Measurements from ENCODE around the gene MED27. TPM values are rescaled to one million over a fixed set of nuclear protein-coding genes. Genes with fewer than 3 reads are reported as not detected.

Gene MED27
- total RNA-seq, 1 experiment from 2014 or later = 24.4 TPM

GRCh38 chr9:131937451-131937850 is 142.2 kb downstream of the MED27 start:
- Histone ChIP-seq H3K9me3 (ENCODE audit: control insufficient read depth, insufficient read depth, low read depth, low read length) (no peaks in the 10 kb centered on the region), H3K4me1 (ENCODE audit: control insufficient read depth, insufficient read depth, low read length) (no peaks in the 10 kb centered on the region), H3K36me3 (ENCODE audit: control insufficient read depth, insufficient read depth, low read length) (no peaks in the 10 kb centered on the region), H3K27me3 (ENCODE audit: control insufficient read depth, insufficient read depth, low read length) (no peaks in the 10 kb centered on the region), H3K27ac (ENCODE audit: low read length) (no peak overlapping the region), H3K4me3 (ENCODE audit: low read depth in 2 of 2, low read length in 2 of 2) (no peak overlapping the region)
- in situ Hi-C loops (cut with HindIII; ENCODE audit: low pct_unique_long_range_greater_than_20kb, low sequenced_read_pairs) (no loop called here), intact Hi-C loops (cut with micrococcal nuclease; ENCODE audit: unreplicated experiment) (no loop called here)
- TF ChIP-seq POLR2AphosphoS5 (IDR thresholded peaks at IDR 0.05; ENCODE audit: low read depth, low read length) (no peak), TCF7L2 (IDR thresholded peaks at IDR 0.05; ENCODE audit: low read depth, low read length) (no peak), SIN3A (IDR thresholded peaks at IDR 0.05; ENCODE audit: borderline replicate concordance, insufficient read depth, low read depth, low read length) (no peak), CTCF (IDR thresholded peaks at IDR 0.05) (no peak), REST (IDR thresholded peaks at IDR 0.05; ENCODE audit: insufficient read depth in 1 of 2, low read depth in 2 of 2, low read length in 1 of 2) (no peak)
- no TSS peak for BruUV-seq (replicated peaks)
- ATAC-seq (no peak), DNase-seq (ENCODE audit: low read depth, low spot score) (no peak)
- CTCF ChIA-PET = no interaction called here
- POLR2A ChIA-PET = no interaction called here

- intact Hi-C loops (cut with micrococcal nuclease; ENCODE audit: unreplicated experiment) (no loop called here), in situ Hi-C loops (cut with HindIII; ENCODE audit: low pct_unique_long_range_greater_than_20kb, low sequenced_read_pairs) (no loop called here)
- ATAC-seq (no peak), DNase-seq (ENCODE audit: low read depth, low spot score) (no peak)
- Histone ChIP-seq H3K27ac (ENCODE audit: low read length) (no peak overlapping the region), H3K9me3 (ENCODE audit: control insufficient read depth, insufficient read depth, low read depth, low read length) (no peaks in the 10 kb centered on the region), H3K4me1 (ENCODE audit: control insufficient read depth, insufficient read depth, low read length) (no peaks in the 10 kb centered on the region), H3K27me3 (ENCODE audit: control insufficient read depth, insufficient read depth, low read length) (no peaks in the 10 kb centered on the region), H3K4me3 (ENCODE audit: low read depth in 2 of 2, low read length in 2 of 2) (no peak overlapping the region), H3K36me3 (ENCODE audit: control insufficient read depth, insufficient read depth, low read length) (no peaks in the 10 kb centered on the region)
- TF ChIP-seq TCF7L2 (IDR thresholded peaks at IDR 0.05; ENCODE audit: low read depth, low read length) (no peak), REST (IDR thresholded peaks at IDR 0.05; ENCODE audit: insufficient read depth in 1 of 2, low read depth in 2 of 2, low read length in 1 of 2) (no peak), POLR2AphosphoS5 (IDR thresholded peaks at IDR 0.05; ENCODE audit: low read depth, low read length) (no peak), SIN3A (IDR thresholded peaks at IDR 0.05; ENCODE audit: borderline replicate concordance, insufficient read depth, low read depth, low read length) (no peak), CTCF (IDR thresholded peaks at IDR 0.05) (no peak)
- ChIA-PET POLR2A (no interaction called here), CTCF (interaction anchor here (0.7 kb wide), 1 partner anchor 42 kb away, joined by 3 read pairs; no protein-coding TSS in a partner anchor)
- BruUV-seq (replicated peaks) = no TSS peak
Measured at GRCh38 chr9:131936929-131937328, 142.7 kb downstream of the MED27 start.

Data from Panc1 (cell line).